Mesenchymal stem cell (in vitro differentiated cells and primary cell): Measurements from ENCODE around the gene NFATC1.

ENCODE experiments used
- DNase-seq: peaks from one replicate; pipeline ENCODE4 v3.0.0-alpha.2; 2013
- H2AFZ ChIP-seq: one replicate; pipeline ENCODE4 v1.6.1; 2013; ENCODE audit warnings: low read depth, mild to moderate bottlenecking, control low read depth, inconsistent platforms, low read length, moderate library complexity
- H2AK5ac ChIP-seq: 2 replicates; pipeline ENCODE4 v1.6.1; 2013; ENCODE audit warnings: low read length, moderate library complexity, mild to moderate bottlenecking, inconsistent platforms; ENCODE audit not compliant: severe bottlenecking
- H2BK120ac ChIP-seq: one replicate; pipeline ENCODE4 v1.6.1; 2013; ENCODE audit warnings: low read depth, mild to moderate bottlenecking, inconsistent platforms, low read length, moderate library complexity
- H2BK12ac ChIP-seq, 2 experiments: one replicate each; pipeline ENCODE4 v1.6.1; 2013; ENCODE audit warnings: inconsistent platforms in 2 of 2, low read length in 2 of 2, mild to moderate bottlenecking in 2 of 2, moderate library complexity in 2 of 2, control low read depth in 1 of 2
- H2BK15ac ChIP-seq: one replicate; pipeline ENCODE4 v1.6.1; 2013; ENCODE audit warnings: mild to moderate bottlenecking, low read depth, inconsistent platforms; ENCODE audit not compliant: poor library complexity, severe bottlenecking
- H2BK5ac ChIP-seq: 2 replicates; pipeline ENCODE4 v1.6.1; 2013; ENCODE audit warnings: low read depth, mild to moderate bottlenecking, low read length, control low read depth, inconsistent platforms; ENCODE audit not compliant: poor library complexity, severe bottlenecking
- H3K14ac ChIP-seq, 2 experiments: one replicate each; pipeline ENCODE4 v1.6.1; 2013; ENCODE audit warnings: inconsistent platforms in 2 of 2, low read length in 2 of 2, control low read depth in 1 of 2, mild to moderate bottlenecking in 1 of 2, moderate library complexity in 1 of 2
- H3K18ac ChIP-seq, 2 experiments: one replicate each; pipeline ENCODE4 v1.6.1; 2013; ENCODE audit warnings: inconsistent platforms in 2 of 2, low read length in 2 of 2, control low read depth in 1 of 2, low read depth in 1 of 2, mild to moderate bottlenecking in 1 of 2
- H3K23ac ChIP-seq, 2 experiments: one replicate each; pipeline ENCODE4 v1.6.1; 2013; ENCODE audit warnings: inconsistent platforms in 2 of 2, low read length in 2 of 2, mild to moderate bottlenecking in 2 of 2, moderate library complexity in 2 of 2, control low read depth in 1 of 2
- H3K27ac ChIP-seq: 2 replicates; pipeline ENCODE4 v1.5.1; 2013; ENCODE audit warnings: mild to moderate bottlenecking, moderate library complexity, low read length, control low read depth, inconsistent platforms; ENCODE audit not compliant: poor library complexity, severe bottlenecking
- H3K27me3 ChIP-seq, 2 experiments: 2 replicates each; pipeline versions ENCODE4 v1.6.1 to v1.7.0; 2013; ENCODE audit warnings: low read length in 2 of 2, mild to moderate bottlenecking in 2 of 2, moderate library complexity in 2 of 2, control low read depth in 1 of 2, inconsistent platforms in 1 of 2; ENCODE audit not compliant: control insufficient read depth in 1 of 2, insufficient read depth in 1 of 2
- H3K36me3 ChIP-seq, 2 experiments: 2 replicates each; pipeline versions ENCODE4 v1.6.1 to v1.7.0; 2013; ENCODE audit warnings: low read length in 2 of 2, control low read depth in 1 of 2, inconsistent platforms in 1 of 2, low read depth in 1 of 2, mild to moderate bottlenecking in 1 of 2; ENCODE audit not compliant: insufficient read depth in 2 of 2, control insufficient read depth in 1 of 2
- H3K4ac ChIP-seq, 2 experiments: one replicate each; pipeline ENCODE4 v1.6.1; 2013; ENCODE audit warnings: inconsistent platforms in 2 of 2, low read length in 2 of 2, mild to moderate bottlenecking in 2 of 2, moderate library complexity in 2 of 2, control low read depth in 1 of 2, low read depth in 1 of 2
- H3K4me1 ChIP-seq: 2 replicates; pipeline ENCODE4 v1.6.1; 2013; ENCODE audit warnings: low read depth, low read length, control low read depth; ENCODE audit not compliant: control insufficient read depth, insufficient read depth
- H3K4me2 ChIP-seq: 2 replicates; pipeline ENCODE4 v1.6.1; 2013; ENCODE audit warnings: low read length, mild to moderate bottlenecking, inconsistent platforms; ENCODE audit not compliant: poor library complexity, severe bottlenecking
- H3K4me3 ChIP-seq, 2 experiments: 2 replicates each; pipeline versions ENCODE4 v1.5.1 to v1.7.0; 2013; ENCODE audit warnings: low read length in 2 of 2, mild to moderate bottlenecking in 2 of 2, control low read depth in 1 of 2, low read depth in 1 of 2; ENCODE audit not compliant: insufficient read depth in 1 of 2
- H3K79me1 ChIP-seq: replicated peaks from 2 replicates; pipeline ENCODE4 v1.6.1; 2013; ENCODE audit warnings: mild to moderate bottlenecking, control low read depth, low read length, inconsistent platforms; ENCODE audit not compliant: poor library complexity, severe bottlenecking
- H3K9ac ChIP-seq: 2 replicates; pipeline ENCODE4 v1.7.0; 2013; ENCODE audit warnings: mild to moderate bottlenecking, low read length, moderate library complexity
- H3K9me3 ChIP-seq: 2 replicates; pipeline ENCODE4 v1.7.0; 2013; ENCODE audit warnings: mild to moderate bottlenecking, low read length; ENCODE audit not compliant: control insufficient read depth
- H4K8ac ChIP-seq: one replicate; pipeline ENCODE4 v1.6.1; 2013; ENCODE audit warnings: inconsistent platforms, mild to moderate bottlenecking, low read length, moderate library complexity
- H4K91ac ChIP-seq: one replicate; pipeline ENCODE4 v1.6.1; 2013; ENCODE audit warnings: mild to moderate bottlenecking, low read length, inconsistent platforms
- WGBS: methylation state at CpG from one replicate; pipeline ENCODE4 v1.1.7; 2013; ENCODE audit warnings: mixed read lengths; 5-methylcytosine and 5-hydroxymethylcytosine counted together

Gene NFATC1

DNA sequence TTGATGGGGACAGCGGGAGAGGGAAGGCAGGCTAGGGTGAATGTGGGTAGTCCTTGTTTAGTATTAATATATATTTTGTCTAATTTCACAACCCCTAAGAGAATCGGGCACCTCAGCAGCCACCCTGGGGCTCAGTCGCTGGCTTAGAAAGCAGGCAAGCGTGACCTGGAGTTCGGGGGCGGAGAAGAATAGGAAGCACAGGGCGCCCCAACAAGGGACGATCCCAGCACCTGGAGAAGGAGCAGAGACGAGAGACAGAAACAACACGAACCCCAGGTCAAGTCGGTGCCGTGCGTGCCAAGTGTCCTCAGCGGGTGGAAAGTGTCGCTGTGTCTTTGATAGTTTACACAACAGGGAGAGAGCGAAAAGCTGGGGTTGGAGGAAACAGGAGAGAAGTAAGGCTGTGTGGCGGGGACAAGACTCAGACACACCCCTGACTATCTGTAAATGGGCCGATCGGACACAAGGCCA lies 95.4 kb downstream of the NFATC1 start:
- Histone ChIP-seq H3K4ac (no peak overlapping the region), H2BK12ac (no peak overlapping the region), H3K36me3 (peaks cover 0 to 15% of the 10 kb centered on the region in 2 experiments), H2BK120ac (no peak overlapping the region), H3K4me3 (no peak overlapping the region), H2AFZ (no peak overlapping the region), H3K23ac (no peak overlapping the region), H4K8ac (no peak overlapping the region), H3K79me1 (no peaks in the 10 kb centered on the region), H3K9ac (no peak overlapping the region), H3K14ac (no peak overlapping the region), H3K4me1 (peaks cover 21% of the 10 kb centered on the region), H4K91ac (no peak overlapping the region), H2BK5ac (no peak overlapping the region), H3K4me2 (no peak overlapping the region), H2AK5ac (no peak overlapping the region), H3K9me3 (no peaks in the 10 kb centered on the region), H3K27me3 (no peaks in the 10 kb centered on the region), H3K27ac (no peak overlapping the region), H2BK15ac (no peak overlapping the region), H3K18ac (no peak overlapping the region)
- DNase-seq, result no peak
- 90% methylated on average over 18 of the region's 19 CpGs for WGBS

DNA sequence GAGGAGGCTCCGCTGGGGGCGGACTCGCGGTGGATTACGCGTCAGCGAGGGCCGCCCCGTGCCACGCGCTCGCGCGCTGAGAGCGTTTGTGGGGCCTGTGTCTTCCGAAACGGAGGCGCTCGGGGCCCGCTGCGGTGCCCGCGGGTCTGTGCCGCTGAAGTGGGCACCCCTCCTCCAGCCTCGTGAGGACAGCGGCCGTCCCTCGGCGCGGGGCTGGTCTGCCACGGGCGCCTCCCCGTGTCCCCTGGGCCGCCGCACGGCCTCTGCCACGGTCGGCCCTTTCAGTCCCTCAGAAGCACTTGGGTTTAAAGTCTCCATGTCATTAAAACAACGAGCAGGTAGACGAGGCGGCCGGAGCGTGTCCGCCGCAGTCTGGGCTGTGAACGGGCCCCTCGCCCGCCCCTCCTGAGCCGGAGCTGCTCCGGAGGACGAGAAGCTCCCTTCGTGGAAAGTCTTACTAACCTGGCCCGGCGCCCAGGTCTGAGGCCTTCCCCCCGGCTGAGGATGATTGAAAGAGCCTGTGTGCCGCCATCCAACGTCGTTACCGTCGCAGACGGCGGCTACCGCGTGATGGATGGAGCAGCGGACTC lies 97.6 kb downstream of the NFATC1 start:
- Histone ChIP-seq H3K79me1 (no peaks in the 10 kb centered on the region), H3K14ac (no peak overlapping the region), H3K4ac (no peak overlapping the region), H2AK5ac (no peak overlapping the region), H3K27ac (no peak overlapping the region), H3K4me1 (peaks cover 19% of the 10 kb centered on the region), H4K91ac (no peak overlapping the region), H3K4me3 (no peak overlapping the region), H2BK5ac (no peak overlapping the region), H2BK15ac (no peak overlapping the region), H3K4me2 (no peak overlapping the region), H3K23ac (no peak overlapping the region), H2BK120ac (no peak overlapping the region), H3K9me3 (peaks cover 7% of the 10 kb centered on the region), H2AFZ (no peak overlapping the region), H3K27me3 (no peaks in the 10 kb centered on the region), H3K18ac (no peak overlapping the region), H3K36me3 (peaks cover 0 to 3% of the 10 kb centered on the region in 2 experiments), H2BK12ac (no peak overlapping the region), H3K9ac (no peak overlapping the region), H4K8ac (no peak overlapping the region)
- WGBS, result 95% methylated on average over 65 of the region's 65 CpGs
- DNase-seq, result no peak

GRCh38 chr18:79493801-79494211 lies 98.1 kb downstream of the NFATC1 start:
- H4K91ac ChIP-seq, result no peak overlapping the region
- no peak overlapping the region for H2BK12ac ChIP-seq
- H4K8ac ChIP-seq, result no peak overlapping the region
- H3K9me3 ChIP-seq, result peaks cover 12% of the 10 kb centered on the region
- H2AFZ ChIP-seq, result no peak overlapping the region
- H3K23ac ChIP-seq, result no peak overlapping the region
- no peak overlapping the region for H2AK5ac ChIP-seq
- H3K27me3 ChIP-seq, result no peaks in the 10 kb centered on the region
- H3K4ac ChIP-seq, result no peak overlapping the region
- no peak overlapping the region for H3K27ac ChIP-seq
- peaks cover 0 to 3% of the 10 kb centered on the region in 2 experiments for H3K36me3 ChIP-seq
- WGBS, result 98% methylated on average over 40 of the region's 41 CpGs
- H2BK120ac ChIP-seq, result no peak overlapping the region
- no peak overlapping the region for H2BK15ac ChIP-seq
- no peak overlapping the region for H3K4me2 ChIP-seq
- DNase-seq, result no peak
- no peak overlapping the region for H3K14ac ChIP-seq
- no peak overlapping the region for H2BK5ac ChIP-seq
- no peak overlapping the region for H3K18ac ChIP-seq
- H3K4me1 ChIP-seq, result peaks cover 17% of the 10 kb centered on the region
- no peak overlapping the region for H3K4me3 ChIP-seq
- H3K9ac ChIP-seq, result no peak overlapping the region
- no peaks in the 10 kb centered on the region for H3K79me1 ChIP-seq

GRCh38 chr18:79494936-79495335 lies 99.2 kb downstream of the NFATC1 start:
- Histone ChIP-seq H2BK5ac (no peak overlapping the region), H3K79me1 (no peaks in the 10 kb centered on the region), H3K27me3 (no peaks in the 10 kb centered on the region), H4K91ac (no peak overlapping the region), H3K18ac (no peak overlapping the region), H3K36me3 (peaks cover 0 to 3% of the 10 kb centered on the region in 2 experiments), H2BK15ac (no peak overlapping the region), H2BK120ac (no peak overlapping the region), H3K9ac (no peak overlapping the region), H3K23ac (no peak overlapping the region), H3K27ac (no peak overlapping the region), H2BK12ac (no peak overlapping the region), H3K4me3 (no peak overlapping the region), H2AFZ (no peak overlapping the region), H3K4ac (no peak overlapping the region), H3K9me3 (peaks cover 23% of the 10 kb centered on the region), H4K8ac (no peak overlapping the region), H3K4me1 (peaks cover 17% of the 10 kb centered on the region), H2AK5ac (no peak overlapping the region), H3K14ac (no peak overlapping the region), H3K4me2 (no peak overlapping the region)
- DNase-seq, result no peak
- WGBS, result 95% methylated on average over 16 of the region's 16 CpGs
